Endodermal cell (in vitro differentiated cells): ENCODE measurements around the gene ATP13A3. TPM values are rescaled to one million over a fixed set of nuclear protein-coding genes. Genes with fewer than 3 reads are reported as not detected.

Experiments
- DNase-seq: peaks from one replicate; pipeline ENCODE4 v3.0.0-alpha.2; 2017
- H3K27ac ChIP-seq: 2 replicates; pipeline ENCODE4 v1.5.1; 2013; ENCODE audit warnings: mild to moderate bottlenecking, low read depth, low read length, moderate library complexity
- H3K27me3 ChIP-seq: 2 replicates; pipeline ENCODE4 v1.6.1; 2013; ENCODE audit warnings: mild to moderate bottlenecking, low read length, moderate library complexity; ENCODE audit not compliant: insufficient read depth, control insufficient read depth, poor library complexity, severe bottlenecking
- H3K36me3 ChIP-seq: 2 replicates; pipeline ENCODE4 v1.7.0; 2013; ENCODE audit warnings: mild to moderate bottlenecking, low read length, moderate library complexity; ENCODE audit not compliant: control insufficient read depth, insufficient read depth
- H3K4me1 ChIP-seq: one replicate; pipeline ENCODE4 v1.7.0; 2013; ENCODE audit warnings: low read length; ENCODE audit not compliant: control insufficient read depth, insufficient read depth
- H3K4me3 ChIP-seq: 2 replicates; pipeline ENCODE4 v1.5.1; 2013; ENCODE audit warnings: mild to moderate bottlenecking, low read length, moderate library complexity
- H3K9ac ChIP-seq: 2 replicates; pipeline ENCODE4 v1.6.1; 2013; ENCODE audit warnings: mild to moderate bottlenecking, low read length, moderate library complexity; ENCODE audit not compliant: poor library complexity, severe bottlenecking; ENCODE audit errors: extremely low read depth
- H3K9me3 ChIP-seq: 2 replicates; pipeline ENCODE4 v1.6.1; 2013; ENCODE audit warnings: mild to moderate bottlenecking, low read length, moderate library complexity; ENCODE audit not compliant: control insufficient read depth
- H3K27ac Mint-ChIP-seq: 2 replicates; pipeline ENCODE4 v1.8.0; 2020; ENCODE audit warnings: mixed read lengths
- H3K27me3 Mint-ChIP-seq: 2 replicates; pipeline ENCODE4 v1.8.0; 2021; ENCODE audit warnings: mild to moderate bottlenecking, mixed read lengths; ENCODE audit not compliant: insufficient read depth
- H3K36me3 Mint-ChIP-seq: 2 replicates; pipeline ENCODE4 v1.8.0; 2020; ENCODE audit warnings: low read depth, mixed read lengths
- H3K4me1 Mint-ChIP-seq: 2 replicates; pipeline ENCODE4 v1.8.0; 2020; ENCODE audit warnings: mixed read lengths
- H3K4me3 Mint-ChIP-seq: 2 replicates; pipeline ENCODE4 v1.8.0; 2020; ENCODE audit warnings: mild to moderate bottlenecking, moderate library complexity, mixed read lengths
- H3K9me3 Mint-ChIP-seq: 2 replicates; pipeline ENCODE4 v1.8.0; 2020; ENCODE audit warnings: mild to moderate bottlenecking, mixed read lengths
- WGBS, 2 experiments: methylation state at CpG; one replicate each; pipeline versions ENCODE4 v1.1.5 to v1.1.7; 2013; ENCODE audit warnings: missing lambda C conversion rate in 2 of 2, mixed read lengths in 1 of 2; ENCODE audit not compliant: insufficient coverage in 1 of 2, insufficient read length in 1 of 2; 5-methylcytosine and 5-hydroxymethylcytosine counted together
- total RNA-seq, 2 donors: library from RNA; stranded (reverse); fragmentation: NEBNext Ultra II Directional in 1 of 2; extraction: Animal tissue kit (Norgen Biotek cat#: 25700) in 1 of 2; gene quantifications; 2 replicates in 1 of 2; 3 replicates in 1 of 2; pipeline ENCODE4 v1.2.1, GENCODE V29; 2021
- TF ChIP-seq, protein P1 (sequence below): fragments of 200-600 bp; sonication (generic); conservative IDR thresholded peaks from 2 replicates; pipeline ENCODE4 v1.5.0; 2021; ENCODE audit warnings: antibody characterized with exemption, mild to moderate bottlenecking

Gene ATP13A3
- total RNA-seq, 2 donors from 2014 or later: 99.7 to 125 TPM

DNA sequence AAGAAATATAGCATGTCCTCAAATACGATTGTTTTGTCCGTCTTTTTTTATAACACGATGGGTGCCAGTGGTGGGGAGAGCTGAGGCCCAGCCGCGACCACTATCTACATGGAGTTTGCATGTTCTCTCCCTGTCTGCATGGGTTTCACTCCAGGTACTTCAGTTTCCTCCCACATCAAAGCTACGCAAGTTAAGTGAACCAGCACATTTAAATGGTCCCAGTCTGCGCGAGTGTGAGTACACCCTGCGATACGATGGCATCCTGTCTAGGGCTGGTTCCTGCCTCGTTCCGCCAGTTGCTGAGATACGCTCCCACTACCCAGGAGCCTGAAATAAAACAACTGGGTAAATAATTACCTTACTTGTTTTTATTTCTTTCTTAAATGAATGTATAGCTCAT lies 40.6 kb downstream of the ATP13A3 start:
- Histone ChIP-seq H3K4me1 (peaks cover 3% of the 10 kb centered on the region), H3K4me3 (no peak overlapping the region), H3K9me3 (no peaks in the 10 kb centered on the region), H3K27ac (no peak overlapping the region), H3K27me3 (no peaks in the 10 kb centered on the region), H3K36me3 (peaks cover 79% of the 10 kb centered on the region), H3K9ac (no peak overlapping the region)
- Mint-ChIP-seq H3K4me3 (no peak overlapping the region), H3K27me3 (no peaks in the 10 kb centered on the region), H3K4me1 (peaks cover 28% of the 10 kb centered on the region), H3K36me3 (peaks cover 65% of the 10 kb centered on the region), H3K9me3 (no peaks in the 10 kb centered on the region), H3K27ac (no peak overlapping the region)
- WGBS, 2 experiments: 95 to 99% methylated on average over 12 to 13 of the region's 13 CpGs
- DNase-seq: no peak
- TF ChIP-seq, protein P1, sequence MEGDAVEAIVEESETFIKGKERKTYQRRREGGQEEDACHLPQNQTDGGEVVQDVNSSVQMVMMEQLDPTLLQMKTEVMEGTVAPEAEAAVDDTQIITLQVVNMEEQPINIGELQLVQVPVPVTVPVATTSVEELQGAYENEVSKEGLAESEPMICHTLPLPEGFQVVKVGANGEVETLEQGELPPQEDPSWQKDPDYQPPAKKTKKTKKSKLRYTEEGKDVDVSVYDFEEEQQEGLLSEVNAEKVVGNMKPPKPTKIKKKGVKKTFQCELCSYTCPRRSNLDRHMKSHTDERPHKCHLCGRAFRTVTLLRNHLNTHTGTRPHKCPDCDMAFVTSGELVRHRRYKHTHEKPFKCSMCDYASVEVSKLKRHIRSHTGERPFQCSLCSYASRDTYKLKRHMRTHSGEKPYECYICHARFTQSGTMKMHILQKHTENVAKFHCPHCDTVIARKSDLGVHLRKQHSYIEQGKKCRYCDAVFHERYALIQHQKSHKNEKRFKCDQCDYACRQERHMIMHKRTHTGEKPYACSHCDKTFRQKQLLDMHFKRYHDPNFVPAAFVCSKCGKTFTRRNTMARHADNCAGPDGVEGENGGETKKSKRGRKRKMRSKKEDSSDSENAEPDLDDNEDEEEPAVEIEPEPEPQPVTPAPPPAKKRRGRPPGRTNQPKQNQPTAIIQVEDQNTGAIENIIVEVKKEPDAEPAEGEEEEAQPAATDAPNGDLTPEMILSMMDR: no peak

DNA sequence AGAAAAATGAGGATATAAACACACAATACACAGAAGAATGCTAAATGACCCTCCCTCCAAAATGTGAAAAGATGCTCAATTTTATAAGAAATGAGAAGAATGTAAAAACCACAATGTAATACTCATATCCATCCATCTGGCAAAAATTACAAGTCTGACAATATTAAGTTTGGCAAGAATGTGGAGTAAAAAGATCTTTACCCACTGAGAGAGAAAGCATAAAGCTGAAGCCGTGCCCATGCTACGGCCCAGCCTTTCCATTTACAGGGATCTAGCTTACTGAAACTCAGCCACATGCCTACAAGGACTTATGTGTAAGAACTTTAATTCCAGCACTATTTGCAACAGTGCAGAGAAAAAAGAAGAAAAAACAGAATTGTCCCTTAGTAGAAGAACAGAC lies 42.9 kb downstream of the ATP13A3 start:
- no peaks in the 10 kb centered on the region for H3K27me3 ChIP-seq
- Mint-ChIP-seq H3K4me1 (peaks cover 50% of the 10 kb centered on the region), H3K27ac (no peak overlapping the region), H3K4me3 (no peak overlapping the region), H3K9me3 (no peaks in the 10 kb centered on the region), H3K27me3 (no peaks in the 10 kb centered on the region), H3K36me3 (peaks cover 56% of the 10 kb centered on the region)
- TF ChIP-seq, protein P1: no peak
- no peak overlapping the region for H3K27ac ChIP-seq
- DNase-seq: no peak
- no peaks in the 10 kb centered on the region for H3K9me3 ChIP-seq
- whole genome bisulfite sequencing, 2 experiments: 92 to 93% methylated on average over 2 of the region's 2 CpGs
- H3K4me1 ChIP-seq: peaks cover 13% of the 10 kb centered on the region
- H3K9ac ChIP-seq: no peak overlapping the region
- H3K4me3 ChIP-seq: no peak overlapping the region
- H3K36me3 ChIP-seq: peaks cover 80% of the 10 kb centered on the region

DNA sequence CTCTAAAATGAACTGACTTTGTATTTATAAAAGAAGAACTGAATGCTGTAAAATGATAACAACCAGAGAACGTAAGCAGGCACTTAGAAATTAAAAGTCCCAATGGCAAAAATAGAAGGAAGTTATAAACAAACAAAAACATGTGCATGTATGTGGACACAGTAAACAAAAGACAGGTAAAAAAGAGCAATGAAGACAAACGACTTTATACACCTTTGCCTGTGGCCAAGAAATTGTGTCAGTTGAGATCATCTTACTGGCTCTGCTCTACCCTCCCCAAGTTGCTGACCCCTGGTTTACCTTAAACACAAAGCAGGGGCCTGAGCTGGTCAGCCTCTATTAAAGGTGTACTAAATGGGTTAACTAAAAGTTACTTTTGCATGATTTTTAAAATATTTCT lies 46.0 kb downstream of the ATP13A3 start:
- no peak overlapping the region for H3K27ac Mint-ChIP-seq
- no peaks in the 10 kb centered on the region for H3K27me3 ChIP-seq
- H3K36me3 ChIP-seq: peaks cover 76% of the 10 kb centered on the region
- peak overlapping the region; percentile 11 for H3K4me3 Mint-ChIP-seq
- no peaks in the 10 kb centered on the region for H3K9me3 Mint-ChIP-seq
- no peak for DNase-seq
- TF ChIP-seq, protein P1: no peak
- H3K36me3 Mint-ChIP-seq: peaks cover 54% of the 10 kb centered on the region
- peaks cover 47% of the 10 kb centered on the region for H3K4me1 Mint-ChIP-seq
- WGBS, 2 experiments: 81 to 100% methylated on average over 1 to 2 of the region's 2 CpGs
- no peak overlapping the region for H3K9ac ChIP-seq
- H3K4me1 ChIP-seq: peaks cover 11% of the 10 kb centered on the region
- H3K9me3 ChIP-seq: no peaks in the 10 kb centered on the region
- H3K4me3 ChIP-seq: peak overlapping the region; percentile 47
- no peaks in the 10 kb centered on the region for H3K27me3 Mint-ChIP-seq
- no peak overlapping the region for H3K27ac ChIP-seq
